H1 (cell line): ENCODE results near the gene PAPOLG. TPM values are rescaled to one million over a fixed set of nuclear protein-coding genes. Genes with fewer than 3 reads are reported as not detected.

ENCODE experiments used
- BRCA1 ChIP-seq: IDR thresholded peaks from 2 replicates; pipeline ENCODE4 v1.6.1; 2012; ENCODE audit warnings: low read depth, low read length, improper control_type of control experiment
- CREB1 ChIP-seq: IDR thresholded peaks from 2 replicates; pipeline ENCODE4 v1.6.1; 2012; ENCODE audit warnings: inconsistent platforms
- NANOG ChIP-seq: IDR thresholded peaks from 2 replicates; pipeline ENCODE4 v1.6.1; 2011; ENCODE audit warnings: low read length, low read depth, mild to moderate bottlenecking, inconsistent platforms; ENCODE audit not compliant: insufficient read depth, poor library complexity, severe bottlenecking
- RBBP5 ChIP-seq: IDR thresholded peaks from 2 replicates; pipeline ENCODE4 v1.7.1; 2012; ENCODE audit warnings: low read depth, mild to moderate bottlenecking, inconsistent platforms, low read length, moderate library complexity, borderline replicate concordance
- SAP30 ChIP-seq: fragments of 300-600 bp; sonication (generic); IDR thresholded peaks from 2 replicates; pipeline ENCODE4 v1.7.1; 2012; ENCODE audit warnings: low read length, moderate library complexity, mild to moderate bottlenecking, inconsistent platforms; ENCODE audit not compliant: insufficient read depth, insufficient replicate concordance
- SP1 ChIP-seq: IDR thresholded peaks from 2 replicates; pipeline ENCODE4 v1.6.1; 2011; ENCODE audit warnings: low read depth, low read length
- TCF12 ChIP-seq: IDR thresholded peaks from 2 replicates; pipeline ENCODE4 v1.6.1; 2011; ENCODE audit warnings: low read depth, mild to moderate bottlenecking, low read length
- polyA plus RNA-seq, 7 experiments: library from polyadenylated mRNA; depleted of rRNA in 3 of 7; stranded (reverse) in 5 of 7; unstranded in 2 of 7; fragments of >200 nt in 5 of 7; fragments of 200-250 nt in 2 of 7; gene quantifications; 1 replicate in 5 of 7; 2 replicates in 1 of 7; 4 replicates in 1 of 7; pipeline versions ENCODE4 v1.2.1 to v1.2.3, GENCODE V29; 2011 to 2013; ENCODE audit warnings: missing spikeins in 2 of 7, mixed read lengths in 2 of 7
- total RNA-seq: library from RNA; stranded (reverse); fragmentation: NEBNext Ultra II Directional; extraction: Animal tissue kit (Norgen Biotek cat#: 25700); gene quantifications from 2 replicates; pipeline ENCODE4 v1.2.1, GENCODE V29; 2021
- TF ChIP-seq, protein P1 (sequence below): IDR thresholded peaks from 2 replicates; pipeline ENCODE4 v1.6.1; 2012; ENCODE audit warnings: inconsistent platforms

Gene PAPOLG
- total and polyA plus RNA-seq, 2 of the 8 experiments (the other 6 are each of a cell fraction or from before 2014, with no cell fraction given), result 6.5 to 21.5 TPM

DNA sequence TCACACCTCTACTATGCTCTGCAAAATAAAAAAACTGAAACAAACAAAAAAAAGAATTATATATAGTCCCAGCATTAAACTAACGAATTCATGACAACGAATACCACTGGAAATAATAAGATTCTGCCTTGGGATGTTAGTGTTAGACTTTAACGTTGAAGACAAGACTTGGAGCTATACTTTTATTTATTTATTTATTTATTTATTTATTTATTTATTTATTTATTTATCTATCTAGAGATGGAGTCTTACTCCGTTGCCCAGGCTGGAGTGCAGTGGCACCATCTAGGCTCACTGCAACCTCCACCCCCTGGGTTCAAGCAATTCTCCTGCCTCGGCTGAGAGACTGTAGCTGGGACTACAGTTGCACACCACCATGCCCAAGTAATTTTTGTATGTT, 27.2 kb upstream of the PAPOLG start (continued):
- TF ChIP-seq SP1 (no peak), NANOG (no peak), RBBP5 (no peak), BRCA1 (no peak), SAP30 (no peak), TCF12 (no peak), CREB1 (no peak)
- TF ChIP-seq, protein P1, sequence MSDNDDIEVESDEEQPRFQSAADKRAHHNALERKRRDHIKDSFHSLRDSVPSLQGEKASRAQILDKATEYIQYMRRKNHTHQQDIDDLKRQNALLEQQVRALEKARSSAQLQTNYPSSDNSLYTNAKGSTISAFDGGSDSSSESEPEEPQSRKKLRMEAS, result no peak
- TF ChIP-seq, all 59 proteins: peak for 0
